Retina (tissue), 1 donor: ENCODE data around the gene AXIN1.
A peak's percentile ranks its signal among the peaks of the same experiment; 100 is the strongest.
"Not testable (repeated sequence)": the region's sequence is repeated elsewhere in the genome, so short reads cannot be mapped to it uniquely, and the experiment has no call there.

Experiments
- DNase-seq: peaks from one replicate; pipeline ENCODE4 v3.0.0-alpha.2; 2016

AXIN1 gene

GRCh38 chr16:280991-281659 lies 71.4 kb downstream of the AXIN1 start:
- DNase-seq, result peak; percentile 46

DNA sequence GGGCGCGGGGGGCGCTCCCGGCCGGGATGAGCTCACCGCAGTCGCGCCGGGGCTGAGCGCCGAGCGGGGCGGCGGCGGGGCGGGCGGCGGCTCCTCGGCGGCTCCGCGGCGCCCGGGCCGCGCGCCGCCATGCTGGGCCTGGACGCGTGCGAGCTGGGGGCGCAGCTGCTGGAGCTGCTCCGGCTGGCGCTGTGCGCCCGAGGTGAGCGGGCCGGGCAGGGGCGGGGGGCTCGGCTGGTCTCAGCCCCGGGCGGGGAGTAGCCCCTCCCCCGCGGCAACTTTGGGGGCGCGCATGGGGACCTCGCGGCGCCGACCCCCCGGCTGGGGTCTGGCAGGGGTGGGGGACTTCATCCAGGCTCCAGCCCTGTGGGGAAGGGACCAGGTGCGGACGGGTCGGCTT lies 72.0 kb downstream of the AXIN1 start, which contains the start of gene ARHGDIG:
Gene ARHGDIG, plus strand, starts transcription at position 40 of the 400 bp plus-strand sequence. Its CDS starts 90 bp downstream, at position 130.
- DNase-seq, result no peak

- DNase-seq, result peak; percentile 38
These were observed 72.5 kb downstream of the AXIN1 start for GRCh38 chr16:280005-280460.

GRCh38 chr16:279531-279930 lies 73.0 kb downstream of the AXIN1 start:
- DNase-seq, result no peak

DNA sequence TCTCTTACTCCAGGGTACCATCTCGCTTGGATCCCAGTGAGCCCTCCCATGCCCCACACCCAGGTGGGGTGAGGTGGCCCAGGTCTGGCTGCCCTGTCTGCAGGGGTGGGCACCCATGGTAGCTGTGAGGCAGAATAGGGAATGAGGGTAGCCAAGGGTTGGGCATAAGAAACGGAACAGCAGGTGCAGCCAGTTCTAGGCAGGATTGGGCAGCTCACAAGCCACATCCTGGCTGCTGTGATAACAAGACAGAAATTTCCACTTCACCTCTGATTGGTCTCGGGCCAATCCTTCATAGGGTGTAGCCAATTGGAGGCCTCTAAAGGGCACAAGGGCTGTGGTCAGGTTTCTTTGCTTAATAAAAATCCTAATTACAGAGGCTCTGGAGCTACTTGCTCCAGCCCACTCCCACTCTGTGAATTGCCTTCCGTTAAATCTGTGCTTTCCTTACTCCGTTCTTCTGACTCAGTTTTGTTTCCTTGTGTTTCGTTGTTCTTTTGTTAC lies 73.6 kb downstream of the AXIN1 start:
- no peak for DNase-seq

DNA sequence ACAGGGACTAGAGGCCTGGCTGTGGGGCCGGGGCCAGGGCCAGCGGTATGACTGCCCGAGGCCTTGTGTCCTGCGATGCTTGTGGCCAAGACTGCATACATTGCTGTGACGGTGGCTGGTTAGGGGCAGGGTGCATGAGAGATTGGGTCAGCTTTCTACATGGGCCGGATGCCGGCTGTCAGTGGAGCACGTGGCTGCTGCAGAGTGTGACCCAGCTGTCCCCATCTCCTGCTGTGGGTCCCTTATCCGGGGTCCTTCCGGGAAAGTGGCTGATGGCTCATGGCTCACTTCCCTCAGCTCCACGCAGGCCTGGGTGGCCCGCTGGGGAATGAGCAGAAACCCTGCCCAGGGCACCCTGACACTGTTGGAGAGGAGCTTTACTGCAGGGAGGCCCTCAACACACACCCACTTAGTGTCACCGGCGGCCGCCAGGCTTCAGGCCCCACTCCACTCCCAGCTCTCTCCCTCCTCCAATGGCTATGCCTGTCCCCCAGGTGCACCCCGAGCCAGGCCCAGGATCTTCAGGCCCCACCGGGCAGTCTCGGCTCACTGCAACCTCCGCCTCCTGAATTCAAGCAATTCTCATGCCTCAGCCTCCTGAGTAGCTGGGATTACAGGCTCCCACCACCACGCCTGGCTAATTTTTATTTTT lies 76.0 kb downstream of the AXIN1 start:
- peak; percentile 40 for DNase-seq

- DNase-seq, result no peak
These were observed 76.7 kb downstream of the AXIN1 start, which contains the start of gene RGS11 for GRCh38 chr16:275786-276232. TSS of gene RGS11 (minus strand) at chr16:275944. CDS start at chr16:275911, 33 bp downstream.

GRCh38 chr16:275041-275641 lies 77.4 kb downstream of the AXIN1 start:
- peak; percentile 73 for DNase-seq

- no peak for DNase-seq
These were observed 78.7 kb downstream of the AXIN1 start for GRCh38 chr16:273547-274421.

DNA sequence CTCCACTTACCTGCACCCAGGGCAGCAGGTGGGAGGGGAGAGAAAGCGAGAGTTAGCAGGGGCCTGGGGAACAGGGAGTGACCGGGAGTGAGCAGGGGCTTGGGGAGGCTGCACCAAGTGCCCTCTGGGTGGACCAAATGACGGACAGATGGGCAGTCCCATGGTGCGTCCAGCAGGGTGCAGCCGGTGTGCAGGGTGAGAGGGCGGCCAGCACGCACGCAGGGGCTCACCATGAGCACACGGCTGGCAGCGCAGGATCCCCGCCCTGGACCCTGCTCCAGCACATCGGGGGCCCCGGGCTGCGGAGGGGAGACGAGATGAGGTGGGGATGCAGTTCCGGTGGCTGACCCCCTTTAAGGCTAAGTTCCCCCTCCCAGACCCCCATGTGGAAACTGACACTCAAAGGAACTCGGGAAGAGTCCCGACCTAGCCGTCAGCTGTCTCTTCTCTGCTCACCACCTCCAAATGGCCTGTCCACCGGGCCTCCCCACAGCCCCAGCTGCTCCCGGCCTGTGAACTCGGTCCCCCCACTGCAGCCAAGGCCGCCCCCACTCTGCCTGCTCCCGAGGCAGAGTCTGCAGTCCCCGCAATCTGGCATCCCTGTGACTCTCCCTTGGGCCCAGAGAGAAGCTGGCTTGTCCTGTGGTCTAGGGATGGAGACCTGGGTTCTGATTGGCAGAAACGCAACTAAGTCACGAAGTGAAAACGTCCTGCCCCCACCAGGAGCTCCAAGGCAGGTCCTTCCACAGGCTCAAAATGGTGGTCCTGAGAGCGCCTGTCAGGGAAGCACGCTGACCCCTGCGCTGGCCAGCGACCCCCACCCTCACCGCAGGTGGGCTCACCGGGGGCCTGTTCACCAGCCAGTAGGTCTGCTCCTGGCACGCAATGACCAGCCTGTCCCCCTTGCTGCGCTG lies 79.6 kb downstream of the AXIN1 start:
- no peak for DNase-seq

- no peak for DNase-seq
These were observed 81.9 kb downstream of the AXIN1 start for GRCh38 chr16:270381-271255.

DNA sequence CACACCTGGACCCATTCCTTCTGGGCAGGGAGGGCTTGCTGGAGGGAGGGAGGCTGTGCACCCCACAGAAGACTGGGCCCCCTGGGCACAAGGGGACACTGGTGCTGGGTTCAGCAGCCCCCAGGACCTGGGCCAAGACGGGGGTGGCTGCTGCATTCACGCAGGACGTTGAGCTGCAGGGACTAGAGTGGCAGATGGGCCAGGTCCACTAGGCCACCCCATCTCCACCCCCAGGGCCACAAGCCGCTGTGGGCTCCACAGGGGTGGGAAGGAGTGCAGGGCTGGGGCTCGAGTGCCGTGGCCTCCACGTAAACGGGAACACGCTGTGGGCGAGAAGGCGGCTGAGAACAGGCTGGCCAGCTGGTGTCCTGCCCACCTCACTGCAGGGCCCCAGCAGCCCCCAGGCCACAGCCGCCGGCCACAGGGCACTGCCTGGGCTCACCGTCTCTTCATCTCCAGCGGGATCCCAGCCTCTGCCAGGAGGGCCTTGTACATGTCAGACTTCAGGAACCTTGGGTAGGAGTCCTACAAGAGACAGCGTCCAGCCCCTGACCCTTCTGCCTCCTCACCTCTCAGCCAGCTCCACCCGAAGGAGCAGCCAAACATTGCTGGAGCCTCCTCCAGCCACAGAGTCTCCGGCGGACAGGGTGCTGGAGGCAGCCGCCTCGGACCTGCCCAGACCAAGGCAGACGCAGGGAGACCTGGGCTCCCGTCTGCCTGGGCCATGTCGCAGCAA lies 83.3 kb downstream of the AXIN1 start:
- DNase-seq, result no peak

GRCh38 chr16:268141-269053 lies 84.1 kb downstream of the AXIN1 start:
- no peak for DNase-seq

DNA sequence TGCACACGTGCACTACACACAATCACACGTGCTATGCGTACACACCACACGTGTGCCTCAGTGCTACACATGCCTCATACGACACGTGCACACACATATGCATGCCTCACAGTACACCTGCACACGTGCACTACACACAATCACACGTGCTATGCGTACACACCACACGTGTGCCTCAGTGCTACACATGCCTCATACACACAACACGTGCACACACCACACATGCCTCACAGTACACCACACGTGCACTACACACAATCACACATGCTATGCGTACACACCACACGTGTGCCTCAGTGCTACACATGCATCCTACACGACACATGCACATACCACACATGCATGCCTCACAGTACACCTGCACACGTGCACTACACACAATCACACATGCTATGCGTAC lies 85.0 kb downstream of the AXIN1 start:
- DNase-seq, result not testable (repeated sequence)

DNA sequence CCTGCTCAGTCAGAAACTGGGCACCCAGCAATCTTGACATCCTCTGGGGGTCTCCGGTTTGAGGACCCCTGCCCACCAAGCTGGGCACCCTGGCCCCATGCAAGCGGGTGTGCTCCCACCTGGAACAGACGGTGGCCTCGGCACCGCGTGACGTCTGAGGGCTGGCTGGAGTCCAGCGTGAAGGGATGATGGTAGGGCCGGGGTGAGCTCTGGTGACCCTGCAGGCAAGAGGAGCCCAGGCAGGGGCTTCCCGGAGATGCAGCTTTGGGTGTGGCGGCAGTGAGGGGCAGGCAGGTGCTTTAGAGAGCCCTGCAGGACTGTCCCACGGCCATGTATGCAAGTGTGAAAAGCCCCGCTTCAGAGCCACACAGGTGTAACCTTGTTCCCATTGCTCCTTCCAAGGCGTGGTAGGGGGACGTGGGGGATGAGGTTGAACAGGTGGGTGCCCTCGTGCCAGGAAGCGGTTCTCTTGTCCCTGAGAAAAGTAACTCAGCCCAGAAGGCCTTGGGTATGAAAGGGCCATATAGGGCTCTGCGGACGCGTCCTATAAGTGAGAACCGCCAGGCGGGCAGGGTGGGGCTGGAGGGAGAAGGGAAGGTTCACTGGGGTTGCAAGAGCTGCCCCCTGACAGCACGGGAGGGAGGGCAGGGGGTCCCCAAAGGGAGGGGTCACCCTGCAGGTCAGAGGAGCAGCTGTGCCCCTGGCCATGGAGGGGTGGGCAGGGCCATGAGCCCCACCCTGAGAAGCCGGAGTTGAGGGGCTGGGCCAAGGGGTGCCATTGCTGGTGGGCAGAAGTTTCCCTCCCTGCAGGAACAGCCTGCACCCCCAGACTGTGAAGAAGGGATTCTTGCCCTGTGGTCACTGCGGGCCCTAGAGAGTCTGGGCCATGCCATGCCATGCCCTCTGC lies 86.0 kb downstream of the AXIN1 start:
- DNase-seq, result no peak

DNA sequence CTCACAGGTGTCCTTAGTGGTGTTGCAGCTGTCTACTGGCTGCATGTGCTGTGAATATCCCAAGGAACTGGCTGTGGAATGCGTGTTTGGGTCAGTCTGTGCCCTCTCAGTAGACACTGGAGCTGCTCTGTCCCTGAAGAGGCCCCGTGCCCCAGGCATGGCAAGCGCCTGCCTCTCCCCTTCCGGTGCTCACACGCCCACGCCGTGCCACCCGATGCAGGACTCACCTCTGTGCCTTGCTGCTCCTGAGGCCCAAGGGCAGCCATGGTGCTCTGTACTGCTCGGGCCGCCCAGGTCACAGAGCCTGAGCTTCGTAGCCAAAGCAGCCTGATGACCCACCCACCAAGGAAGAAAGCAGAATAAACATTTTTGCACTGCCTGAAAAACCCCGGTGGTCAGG lies 86.8 kb downstream of the AXIN1 start:
- no peak for DNase-seq

DNA sequence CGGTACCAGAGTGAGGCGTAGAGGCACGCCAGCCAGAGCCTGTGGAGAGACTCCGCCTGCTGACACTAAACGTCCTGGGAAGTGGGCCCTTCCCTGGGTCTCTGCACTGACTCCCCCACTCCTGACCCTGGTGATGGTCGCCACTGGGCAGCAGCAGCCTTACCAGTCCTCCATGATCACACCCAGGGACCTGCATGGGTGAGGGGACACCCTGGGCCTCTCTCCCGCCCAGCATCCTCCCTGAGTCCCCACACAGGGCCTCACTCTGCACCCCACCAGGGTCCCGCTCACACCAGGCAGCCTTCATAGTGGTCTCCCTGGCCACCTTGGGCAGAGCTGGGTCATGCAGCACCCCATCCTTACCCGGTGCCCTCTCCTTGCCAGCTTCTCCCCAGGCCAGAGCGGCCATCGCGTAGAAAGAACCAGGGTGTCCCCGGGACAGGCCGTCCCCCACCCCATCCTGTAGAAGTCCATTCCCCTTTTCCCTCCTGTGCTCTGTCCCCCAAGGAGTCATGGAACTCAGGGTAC lies 87.5 kb downstream of the AXIN1 start:
- DNase-seq, result no peak
